PC-9 (cell line): ENCODE measurements around the gene RNASE7. TPM values are rescaled to one million over a fixed set of nuclear protein-coding genes. Genes with fewer than 3 reads are reported as not detected.

Experiments used
- BruUV-seq: library from RNA; stranded (reverse); fragments of 400-500 nt; replicated peaks from 2 replicates; lab custom pipeline; 2021; lab: Mats Ljungman, UMichigan
- CTCF ChIA-PET: fragments of 300-600 bp; sonication (Branson Sonifier 250); formaldehyde crosslinking; loops from one replicate; lab custom pipeline; 2022; ENCODE audit warnings: antibody characterized with exemption; lab: Charles Lee
- POLR2A ChIA-PET: fragments of 300-600 bp; sonication (Branson Sonifier 250); formaldehyde crosslinking; loops from one replicate; lab custom pipeline; 2022; ENCODE audit warnings: antibody characterized with exemption; ENCODE audit not compliant: unreplicated experiment; lab: Charles Lee
- DNase-seq, 2 experiments: peaks; one replicate each; pipeline versions ENCODE4 v3.0.0 to v3.0.0-alpha.2; 2015 to 2022; ENCODE audit warnings: mixed read lengths in 1 of 2
- H2AFZ ChIP-seq: fragments of 200-600 bp; sonication (generic); 2 replicates; pipeline ENCODE4 v1.8.1; 2017; ENCODE audit warnings: antibody characterized with exemption
- H3F3A ChIP-seq: fragments of 200-600 bp; sonication (generic); 2 replicates; pipeline ENCODE4 v1.8.1; 2017; ENCODE audit warnings: antibody characterized with exemption, mild to moderate bottlenecking, low read depth; ENCODE audit not compliant: insufficient read depth
- H3K27ac ChIP-seq: fragments of 200-600 bp; sonication (generic); 2 replicates; pipeline ENCODE4 v1.6.1; 2016; ENCODE audit warnings: mixed run types
- H3K27me3 ChIP-seq: fragments of 200-600 bp; sonication (generic); 2 replicates; pipeline ENCODE4 v1.6.1; 2016; ENCODE audit warnings: low read depth, mixed run types; ENCODE audit not compliant: insufficient read depth
- H3K36me3 ChIP-seq: fragments of 200-600 bp; sonication (generic); 2 replicates; pipeline ENCODE4 v1.6.1; 2016; ENCODE audit warnings: low read depth, mixed run types
- H3K4me1 ChIP-seq: fragments of 200-600 bp; sonication (generic); replicated peaks from 2 replicates; pipeline ENCODE4 v1.6.1; 2016; ENCODE audit warnings: mixed run types; ENCODE audit not compliant: insufficient read depth
- H3K4me2 ChIP-seq: fragments of 200-600 bp; sonication (generic); 2 replicates; pipeline ENCODE4 v1.6.1; 2017; ENCODE audit warnings: mixed run types
- H3K4me3 ChIP-seq: fragments of 200-600 bp; sonication (generic); 2 replicates; pipeline ENCODE4 v1.6.1; 2016; ENCODE audit warnings: mixed run types
- H3K79me2 ChIP-seq: fragments of 200-600 bp; sonication (generic); 2 replicates; pipeline ENCODE4 v1.6.1; 2017; ENCODE audit warnings: low read depth, mixed run types
- H3K9me2 ChIP-seq: fragments of 200-600 bp; sonication (generic); 2 replicates; pipeline ENCODE4 v1.8.1; 2017; ENCODE audit warnings: mild to moderate bottlenecking; ENCODE audit not compliant: insufficient read depth
- H3K9me3 ChIP-seq: fragments of 200-600 bp; sonication (generic); 2 replicates; pipeline ENCODE4 v1.8.1; 2016; ENCODE audit warnings: low read depth; ENCODE audit not compliant: insufficient read depth
- H4K20me1 ChIP-seq: fragments of 200-600 bp; sonication (generic); 2 replicates; pipeline ENCODE4 v1.8.1; 2017; ENCODE audit not compliant: insufficient read depth
- EZH2 ChIP-seq: fragments of 200-600 bp; sonication (generic); IDR thresholded peaks from 2 replicates; pipeline ENCODE4 v1.8.0; 2017; ENCODE audit warnings: antibody characterized with exemption, low read depth
- intact Hi-C: fragments of 100-400 bp; cut with micrococcal nuclease; formaldehyde crosslinking; loops from one replicate; pipeline ENCODE4 v1.10.0; 2022; ENCODE audit not compliant: unreplicated experiment
- total RNA-seq: library from RNA; stranded (reverse); gene quantifications from 2 replicates; pipeline ENCODE4 v1.2.3, GENCODE V29; 2021
- TF ChIP-seq, protein P1 (sequence below): fragments of 200-600 bp; sonication (generic); conservative IDR thresholded peaks from 2 replicates; pipeline ENCODE4 v1.6.1; 2017; ENCODE audit warnings: mixed run types, antibody characterized with exemption, mild to moderate bottlenecking, moderate library complexity

The RNASE7 gene
- total RNA-seq, 1 experiment from 2014 or later: not detected

GRCh38 chr14:21047378-21047781 is 5.2 kb downstream of the RNASE7 start:
- TF ChIP-seq, protein P1, sequence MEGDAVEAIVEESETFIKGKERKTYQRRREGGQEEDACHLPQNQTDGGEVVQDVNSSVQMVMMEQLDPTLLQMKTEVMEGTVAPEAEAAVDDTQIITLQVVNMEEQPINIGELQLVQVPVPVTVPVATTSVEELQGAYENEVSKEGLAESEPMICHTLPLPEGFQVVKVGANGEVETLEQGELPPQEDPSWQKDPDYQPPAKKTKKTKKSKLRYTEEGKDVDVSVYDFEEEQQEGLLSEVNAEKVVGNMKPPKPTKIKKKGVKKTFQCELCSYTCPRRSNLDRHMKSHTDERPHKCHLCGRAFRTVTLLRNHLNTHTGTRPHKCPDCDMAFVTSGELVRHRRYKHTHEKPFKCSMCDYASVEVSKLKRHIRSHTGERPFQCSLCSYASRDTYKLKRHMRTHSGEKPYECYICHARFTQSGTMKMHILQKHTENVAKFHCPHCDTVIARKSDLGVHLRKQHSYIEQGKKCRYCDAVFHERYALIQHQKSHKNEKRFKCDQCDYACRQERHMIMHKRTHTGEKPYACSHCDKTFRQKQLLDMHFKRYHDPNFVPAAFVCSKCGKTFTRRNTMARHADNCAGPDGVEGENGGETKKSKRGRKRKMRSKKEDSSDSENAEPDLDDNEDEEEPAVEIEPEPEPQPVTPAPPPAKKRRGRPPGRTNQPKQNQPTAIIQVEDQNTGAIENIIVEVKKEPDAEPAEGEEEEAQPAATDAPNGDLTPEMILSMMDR: no peak
- TF ChIP-seq EZH2: no peak

GRCh38 chr14:21048638-21049037 is 6.5 kb downstream of the RNASE7 start:
- Histone ChIP-seq H3K27me3 (no peaks in the 10 kb centered on the region), H3K4me3 (no peak overlapping the region), H4K20me1 (no peaks in the 10 kb centered on the region), H2AFZ (no peak overlapping the region), H3K9me3 (no peaks in the 10 kb centered on the region), H3K4me2 (no peak overlapping the region), H3K9me2 (no peaks in the 10 kb centered on the region), H3K4me1 (peaks cover 11% of the 10 kb centered on the region), H3F3A (peaks cover 6% of the 10 kb centered on the region; the same call in 1 of the 2 replicates), H3K79me2 (no peaks in the 10 kb centered on the region), H3K36me3 (no peaks in the 10 kb centered on the region), H3K27ac (no peak overlapping the region)
- BruUV-seq: no TSS peak
- TF ChIP-seq, protein P1: no peak
- TF ChIP-seq EZH2: no peak
- DNase-seq: no peak
- CTCF ChIA-PET: interaction anchor here (0.6 kb wide), 2 partner anchors 50 to 931 kb away, joined by 3 to 4 read pairs; no protein-coding TSS in a partner anchor
- intact Hi-C loops: no loop called here
- POLR2A ChIA-PET: no interaction called here

More at GRCh38 chr14:21047378-21047781, 5.2 kb downstream of the RNASE7 start:
- Histone ChIP-seq H3K27ac (no peak overlapping the region), H3F3A (peaks cover 9% of the 10 kb centered on the region; the same call in 1 of the 2 replicates), H3K9me2 (no peaks in the 10 kb centered on the region), H3K36me3 (no peaks in the 10 kb centered on the region), H3K4me1 (peaks cover 15% of the 10 kb centered on the region), H3K4me3 (no peak overlapping the region), H3K79me2 (no peaks in the 10 kb centered on the region), H2AFZ (no peak overlapping the region), H3K4me2 (no peak overlapping the region), H3K9me3 (no peaks in the 10 kb centered on the region), H3K27me3 (no peaks in the 10 kb centered on the region), H4K20me1 (no peaks in the 10 kb centered on the region)
- intact Hi-C loops: no loop called here
- CTCF ChIA-PET: no interaction called here
- POLR2A ChIA-PET: no interaction called here
- no TSS peak for BruUV-seq
- no peak for DNase-seq

- Histone ChIP-seq H3K79me2 (no peaks in the 10 kb centered on the region), H3K4me3 (no peak overlapping the region), H3F3A (no peaks in the 10 kb centered on the region; the same call in 1 of the 2 replicates), H3K27ac (no peak overlapping the region), H3K4me2 (no peak overlapping the region), H3K36me3 (no peaks in the 10 kb centered on the region), H2AFZ (no peak overlapping the region), H3K27me3 (no peaks in the 10 kb centered on the region), H3K9me3 (no peaks in the 10 kb centered on the region), H4K20me1 (no peaks in the 10 kb centered on the region), H3K9me2 (no peaks in the 10 kb centered on the region), H3K4me1 (peaks cover 4% of the 10 kb centered on the region)
- CTCF ChIA-PET: no interaction called here
- intact Hi-C loops: no loop called here
- BruUV-seq: no TSS peak
- POLR2A ChIA-PET: no interaction called here
- TF ChIP-seq EZH2: no peak
- TF ChIP-seq, protein P1: no peak
- no peak for DNase-seq
Measured at GRCh38 chr14:21049271-21049673, 7.1 kb downstream of the RNASE7 start.
